SU-DHL-6 (cell line): ENCODE measurements around the gene TSHZ2.

ENCODE experiments used
- H2AFZ ChIP-seq: fragments of 200-600 bp; sonication (generic); 2 replicates; pipeline ENCODE4 v1.6.1; 2014; ENCODE audit warnings: low read depth, mild to moderate bottlenecking, moderate library complexity, mixed read lengths, antibody characterized with exemption, low read length; ENCODE audit not compliant: severe bottlenecking
- H3F3A ChIP-seq: fragments of 200-600 bp; shearing (Covaris generic); 2 replicates; pipeline ENCODE4 v1.6.0; 2016; ENCODE audit warnings: antibody characterized with exemption, mild to moderate bottlenecking; ENCODE audit not compliant: insufficient read depth
- H3K27ac ChIP-seq: fragments of 200-600 bp; sonication (generic); 2 replicates; pipeline ENCODE4 v1.5.1; 2016; ENCODE audit warnings: low read depth, mild to moderate bottlenecking, low read length, moderate library complexity, mixed read lengths
- H3K27me3 ChIP-seq: fragments of 200-600 bp; sonication (generic), shearing (Covaris generic); 2 replicates; pipeline ENCODE4 v1.6.0; 2014; ENCODE audit warnings: mild to moderate bottlenecking, low read length
- H3K36me3 ChIP-seq: fragments of 200-600 bp; sonication (generic); 2 replicates; pipeline ENCODE4 v1.6.1; 2014; ENCODE audit warnings: mild to moderate bottlenecking, low read length, mixed read lengths
- H3K4me2 ChIP-seq: fragments of 300-600, 200-600 bp; shearing (Covaris generic), sonication (generic); 2 replicates; pipeline ENCODE4 v1.6.0; 2014; ENCODE audit warnings: low read length, low read depth, mild to moderate bottlenecking; ENCODE audit not compliant: poor library complexity, severe bottlenecking
- H3K4me3 ChIP-seq: fragments of 200-600 bp; sonication (generic); 2 replicates; pipeline ENCODE4 v1.5.1; 2014; ENCODE audit warnings: antibody characterized with exemption, low read length, mild to moderate bottlenecking, mixed read lengths; ENCODE audit not compliant: insufficient read depth, poor library complexity, severe bottlenecking
- H3K79me2 ChIP-seq: fragments of 200-600 bp; sonication (generic); 2 replicates; pipeline ENCODE4 v1.6.1; 2014; ENCODE audit warnings: mild to moderate bottlenecking, low read length, moderate library complexity; ENCODE audit not compliant: insufficient read depth
- H3K9ac ChIP-seq: fragments of 200-600 bp; sonication (generic); 2 replicates; pipeline ENCODE4 v1.7.0; 2014; ENCODE audit warnings: mild to moderate bottlenecking, low read length
- H3K9me2 ChIP-seq: fragments of 200-600 bp; sonication (generic); replicated peaks from 2 replicates; pipeline ENCODE4 v1.6.1; 2014; ENCODE audit warnings: low read length; ENCODE audit not compliant: insufficient read depth
- H3K9me3 ChIP-seq: fragments of 200-600 bp; sonication (generic); 2 replicates; pipeline ENCODE4 v1.6.1; 2014; ENCODE audit warnings: low read length, mixed read lengths; ENCODE audit not compliant: insufficient read depth
- H4K20me1 ChIP-seq: fragments of 200-600 bp; sonication (generic); 2 replicates; pipeline ENCODE4 v1.6.1; 2014; ENCODE audit warnings: low read depth, mild to moderate bottlenecking, antibody characterized with exemption, low read length, moderate library complexity, mixed read lengths
- CTCF ChIP-seq: fragments of 200-600 bp; sonication (generic); IDR thresholded peaks from one replicate; pipeline ENCODE4 v1.5.1; 2017; ENCODE audit warnings: antibody characterized with exemption, mild to moderate bottlenecking, low read length, moderate library complexity; ENCODE audit not compliant: insufficient read depth, poor library complexity, severe bottlenecking
- EZH2phosphoT487 ChIP-seq: fragments of 200-600 bp; sonication (generic), shearing (Covaris generic); conservative IDR thresholded peaks from 2 replicates; pipeline ENCODE4 v1.6.1; 2018; ENCODE audit warnings: mild to moderate bottlenecking, antibody characterized with exemption, low read length, moderate library complexity, mixed read lengths

Gene TSHZ2

DNA sequence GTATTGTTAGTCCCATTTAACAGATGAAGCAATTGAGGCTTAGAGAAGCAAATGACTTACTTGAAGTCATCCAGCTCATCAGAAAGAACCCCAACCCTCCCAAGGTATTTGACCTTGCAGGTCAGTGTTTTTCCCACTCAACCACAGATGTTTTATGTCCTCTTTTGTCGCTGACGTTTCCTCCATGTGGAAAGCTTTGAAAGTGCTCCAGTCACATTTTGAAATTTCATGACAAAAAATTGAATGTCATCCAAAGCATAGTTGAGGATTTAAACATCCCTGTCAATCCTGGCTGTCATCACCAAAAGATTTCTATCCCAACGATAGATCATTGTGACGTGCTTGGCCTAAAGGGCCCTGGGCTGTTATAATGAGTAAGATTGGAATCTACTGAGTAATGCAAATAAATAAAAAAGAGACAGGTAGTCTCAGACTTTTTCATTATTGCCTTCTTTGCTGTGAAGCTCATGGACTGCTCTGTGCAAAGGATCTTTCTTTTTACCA is 102.7 kb downstream of the TSHZ2 start:
- no peaks in the 10 kb centered on the region for H3K9me2 ChIP-seq
- no peaks in the 10 kb centered on the region for H3K79me2 ChIP-seq
- H3K9ac ChIP-seq = no peak overlapping the region
- H3K27me3 ChIP-seq = no peaks in the 10 kb centered on the region
- H3K4me3 ChIP-seq = no peak overlapping the region
- no peaks in the 10 kb centered on the region for H4K20me1 ChIP-seq
- H3F3A ChIP-seq = no peaks in the 10 kb centered on the region
- H3K36me3 ChIP-seq = no peaks in the 10 kb centered on the region
- H3K27ac ChIP-seq = no peak overlapping the region
- no peak overlapping the region for H2AFZ ChIP-seq
- TF ChIP-seq CTCF = no peak
- no peak for TF ChIP-seq EZH2phosphoT487
- H3K4me2 ChIP-seq = no peak overlapping the region
- no peaks in the 10 kb centered on the region for H3K9me3 ChIP-seq

GRCh38 chr20:53076668-53077067 is 104.5 kb downstream of the TSHZ2 start:
- H3K9me3 ChIP-seq = no peaks in the 10 kb centered on the region
- no peaks in the 10 kb centered on the region for H3K9me2 ChIP-seq
- no peak overlapping the region for H3K9ac ChIP-seq
- no peak overlapping the region for H3K4me3 ChIP-seq
- no peaks in the 10 kb centered on the region for H3K27me3 ChIP-seq
- H3K36me3 ChIP-seq = no peaks in the 10 kb centered on the region
- H3F3A ChIP-seq = no peaks in the 10 kb centered on the region
- H4K20me1 ChIP-seq = no peaks in the 10 kb centered on the region
- H2AFZ ChIP-seq = no peak overlapping the region
- no peak for TF ChIP-seq EZH2phosphoT487
- no peak for TF ChIP-seq CTCF
- no peak overlapping the region for H3K4me2 ChIP-seq
- H3K27ac ChIP-seq = no peak overlapping the region
- H3K79me2 ChIP-seq = no peaks in the 10 kb centered on the region

- H3K4me3 ChIP-seq = no peak overlapping the region
- no peaks in the 10 kb centered on the region for H3K9me3 ChIP-seq
- no peaks in the 10 kb centered on the region for H3F3A ChIP-seq
- no peak overlapping the region for H3K4me2 ChIP-seq
- no peaks in the 10 kb centered on the region for H3K79me2 ChIP-seq
- no peak overlapping the region for H2AFZ ChIP-seq
- H3K27me3 ChIP-seq = no peaks in the 10 kb centered on the region
- no peak overlapping the region for H3K27ac ChIP-seq
- no peaks in the 10 kb centered on the region for H4K20me1 ChIP-seq
- H3K9ac ChIP-seq = no peak overlapping the region
- H3K36me3 ChIP-seq = no peaks in the 10 kb centered on the region
- TF ChIP-seq EZH2phosphoT487 = no peak
- no peak for TF ChIP-seq CTCF
- H3K9me2 ChIP-seq = no peaks in the 10 kb centered on the region
Measured at GRCh38 chr20:53077373-53078205, 105.4 kb downstream of the TSHZ2 start.
